NCI-H1694 (cell line): ENCODE results near the gene MISP3.
A peak's percentile ranks its signal among the peaks of the same experiment; 100 is the strongest.

ENCODE experiments used
- DNase-seq: peaks from one replicate; lab custom pipeline; 2025; lab: John Stamatoyannopoulos, UW

MISP3 gene

GRCh38 chr19:14080887-14081796 lies 8.6 kb downstream of the MISP3 start:
- peak; percentile 99 for DNase-seq

DNA sequence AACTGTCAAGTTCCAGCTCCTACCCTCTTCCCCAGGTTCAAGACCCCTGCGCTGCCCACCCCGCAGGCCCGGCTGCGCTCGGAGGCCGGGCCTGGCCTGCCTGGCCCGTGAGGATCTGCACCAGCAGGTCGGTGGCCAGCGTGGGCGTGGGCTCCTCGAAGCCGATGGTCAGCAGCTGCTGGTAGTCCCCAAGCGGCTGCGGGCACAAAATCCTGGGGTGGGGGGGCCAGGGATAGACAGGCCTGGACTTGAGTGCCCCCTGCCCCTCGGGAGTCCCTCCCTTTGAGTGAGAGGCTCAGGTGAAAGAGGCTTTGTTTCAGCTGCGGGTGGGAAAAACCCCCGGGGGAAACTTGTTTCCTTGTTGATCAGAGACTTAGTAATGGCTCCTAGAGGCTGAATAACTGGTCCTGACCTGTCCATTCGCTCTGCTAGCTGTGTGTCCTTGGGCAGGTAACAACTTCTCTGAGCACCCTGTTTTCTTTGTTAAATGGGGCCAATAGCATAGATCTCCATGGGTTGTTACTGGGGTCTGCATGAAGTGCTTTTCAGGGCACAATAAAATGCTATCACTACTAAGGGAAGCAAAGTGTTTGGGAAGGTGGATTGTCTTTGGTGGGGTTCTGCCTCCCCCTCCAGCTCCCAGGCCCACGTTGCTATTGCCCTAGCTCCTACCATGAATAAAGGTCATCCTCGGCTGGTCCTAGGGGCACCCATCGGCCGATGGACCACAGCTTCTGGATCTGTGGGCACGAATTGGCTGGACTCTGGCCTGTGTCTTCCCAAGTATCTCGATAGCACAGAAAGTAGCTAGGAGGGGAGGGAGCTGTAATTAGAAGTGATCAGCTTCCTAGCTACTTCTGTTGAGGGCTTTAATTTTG lies 9.4 kb downstream of the MISP3 start:
- no peak for DNase-seq

DNA sequence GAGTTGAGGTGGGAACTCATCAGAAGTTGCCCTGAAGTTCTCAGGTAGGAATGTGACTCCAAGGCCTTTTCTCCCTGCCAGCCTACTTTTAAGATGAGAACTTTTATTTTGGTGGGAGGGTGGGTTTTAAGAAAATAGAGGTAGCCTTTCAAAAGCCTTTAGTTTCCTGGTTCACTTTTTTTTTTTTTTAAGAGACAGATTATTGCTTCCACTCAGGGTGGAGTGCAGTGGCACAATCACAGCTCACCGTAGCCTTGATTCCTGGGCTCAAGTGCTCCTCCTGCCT lies 10.0 kb downstream of the MISP3 start:
- DNase-seq: no peak

- DNase-seq: no peak
Measured at GRCh38 chr19:14085309-14085995, 12.9 kb downstream of the MISP3 start, which contains the start of gene C19orf67. Gene C19orf67, minus strand, starts transcription at chr19:14085783. Its CDS starts 156 bp downstream, at chr19:14085627.

DNA sequence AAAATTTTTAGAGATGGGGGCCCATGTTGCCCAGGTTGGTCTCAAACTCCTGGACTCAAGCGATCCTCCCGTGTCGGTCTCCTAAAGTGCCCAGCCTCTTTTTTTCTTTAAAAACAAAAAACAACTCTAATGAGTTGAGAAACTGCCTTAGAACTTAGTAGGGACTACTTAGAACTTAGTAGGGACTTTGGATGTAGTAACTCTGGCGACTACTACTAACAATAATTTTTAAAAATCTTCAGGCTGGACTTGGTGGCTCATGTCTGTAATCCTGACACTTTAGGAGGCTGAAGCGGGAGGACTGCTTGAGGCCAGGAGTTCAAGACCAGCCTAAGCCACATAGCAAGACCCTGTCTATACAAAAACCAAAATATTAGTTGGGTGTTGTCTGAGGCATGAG lies 13.5 kb downstream of the MISP3 start:
- no peak for DNase-seq

GRCh38 chr19:14088634-14089411 lies 16.2 kb downstream of the MISP3 start:
- no peak for DNase-seq

GRCh38 chr19:14089412-14089661 lies 16.8 kb downstream of the MISP3 start:
- DNase-seq: peak; percentile 11

- no peak for DNase-seq
Measured at GRCh38 chr19:14089662-14090508, 17.3 kb downstream of the MISP3 start.

DNA sequence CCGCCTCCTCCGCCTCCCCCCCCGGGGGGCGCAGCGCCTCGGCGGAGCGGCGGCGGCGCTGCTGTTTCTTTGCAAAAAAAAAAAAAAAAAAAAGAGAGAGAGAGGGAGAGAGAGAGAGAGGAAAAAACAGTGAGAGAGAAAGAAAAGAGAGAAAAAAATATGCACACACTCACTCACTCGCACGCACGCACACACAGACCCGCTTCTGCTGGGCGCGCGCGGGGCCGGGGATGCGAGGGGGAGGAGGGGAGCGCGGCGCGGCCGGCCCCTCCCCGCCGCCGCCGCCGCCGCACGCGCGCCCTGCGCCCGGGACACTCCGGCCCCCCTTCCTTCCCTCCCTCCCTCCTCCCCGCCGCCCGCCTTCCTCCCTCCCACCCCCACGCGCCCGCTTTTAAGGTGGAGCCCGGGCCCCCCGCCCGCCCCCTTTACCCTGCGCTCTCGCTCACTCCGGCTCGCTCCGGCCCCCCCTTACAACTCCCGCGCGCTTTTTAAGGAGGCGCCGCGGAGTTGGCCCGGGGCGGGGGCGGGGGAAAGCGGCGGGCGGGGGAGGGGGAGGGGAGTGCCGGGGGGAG lies 18.0 kb downstream of the MISP3 start, which contains the start of gene SAMD1:
TSS of gene SAMD1 (minus strand) at position 243 of the 572 bp plus-strand sequence.
- DNase-seq: peak; percentile 60

DNA sequence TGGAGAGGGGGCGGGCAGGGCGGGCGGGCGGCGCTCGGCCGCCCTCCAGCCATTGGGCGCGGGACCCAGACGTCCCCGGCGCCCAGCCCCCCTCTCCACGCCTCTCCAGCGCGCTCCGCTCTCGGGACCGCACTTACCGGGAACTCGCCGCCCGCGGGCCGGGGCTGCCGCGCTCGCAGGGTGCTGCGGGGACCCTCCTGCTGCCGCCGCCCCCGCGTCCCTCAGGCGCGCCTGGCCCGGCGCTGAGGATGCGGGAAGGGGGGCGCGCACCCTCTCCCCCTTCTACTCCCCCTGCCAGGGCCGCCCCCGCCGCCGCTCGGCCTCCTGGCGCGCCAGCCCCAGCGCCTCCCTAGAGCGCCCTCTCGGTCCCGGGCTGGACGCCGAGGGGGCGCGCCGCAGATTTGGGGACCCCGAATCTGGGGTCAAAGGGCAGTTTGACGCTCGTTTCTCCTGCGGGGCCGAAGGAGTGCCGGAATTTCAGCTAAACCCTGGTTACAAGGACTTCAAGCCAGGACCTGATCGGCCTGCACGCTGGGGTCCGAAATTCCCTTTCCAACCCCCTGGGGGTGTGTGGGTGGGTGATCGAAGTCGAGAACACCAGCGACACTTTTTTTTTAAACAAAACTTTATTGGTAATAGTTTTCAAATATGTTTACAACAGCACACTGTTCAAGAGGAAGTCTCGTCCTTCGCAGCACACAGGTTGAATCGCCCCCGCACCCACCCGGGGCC lies 18.7 kb downstream of the MISP3 start:
- peak; percentile 23 for DNase-seq

GRCh38 chr19:14091813-14092462 lies 19.4 kb downstream of the MISP3 start:
- DNase-seq: no peak

DNA sequence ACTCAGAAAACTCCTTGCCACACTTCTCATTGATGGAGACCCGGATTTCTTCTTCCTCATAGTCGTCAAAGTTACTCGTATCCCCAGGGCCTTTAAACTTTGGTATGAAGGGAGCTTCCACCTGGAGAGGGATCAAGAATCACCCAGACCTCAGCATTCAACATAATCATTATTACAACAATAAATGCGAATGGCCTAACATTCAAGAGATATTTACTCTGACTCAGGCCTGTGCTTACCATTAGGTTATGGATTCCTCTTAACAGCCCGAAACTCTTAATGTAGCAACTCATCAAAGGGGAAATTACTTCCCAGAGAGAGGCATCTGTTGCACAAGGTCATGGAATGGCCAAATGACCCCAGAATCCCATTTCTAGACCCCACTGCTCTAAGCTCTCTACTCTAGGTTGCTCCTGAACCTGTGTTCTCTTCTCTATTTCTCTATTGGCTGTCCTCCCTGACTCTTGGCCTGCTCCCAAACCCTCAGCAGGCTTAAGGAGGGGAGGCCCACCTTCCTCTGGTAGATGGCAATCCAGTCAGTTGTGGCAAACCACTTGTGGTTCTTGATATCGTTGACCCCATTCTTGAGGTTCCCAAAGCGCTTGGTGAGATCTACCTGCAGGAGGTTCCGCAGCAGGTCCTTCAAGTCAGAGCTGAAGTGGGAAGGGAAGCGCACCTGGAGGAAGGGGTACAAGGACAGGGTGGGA lies 20.7 kb downstream of the MISP3 start:
- DNase-seq: no peak

DNA sequence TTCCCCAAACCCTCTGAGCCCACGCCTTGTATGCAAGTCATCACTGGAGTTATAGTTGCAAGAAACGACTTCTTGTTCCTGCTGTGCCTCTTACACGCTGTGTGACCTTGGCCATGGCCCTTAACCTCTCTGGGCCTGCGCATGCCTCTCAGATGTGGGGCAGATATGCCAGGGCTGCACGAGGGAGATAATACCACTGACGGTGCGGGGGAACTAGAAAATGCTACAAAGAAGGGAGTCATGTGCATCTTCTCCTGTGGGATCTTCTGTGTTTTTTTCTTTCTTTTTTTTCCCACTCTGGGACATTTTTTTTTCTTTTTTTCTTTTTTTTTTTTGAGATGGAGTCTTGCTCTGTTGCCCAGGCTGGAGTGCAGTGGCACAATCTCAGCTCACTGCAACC lies 22.3 kb downstream of the MISP3 start:
- DNase-seq: no peak

GRCh38 chr19:14096272-14096992 lies 23.8 kb downstream of the MISP3 start:
- no peak for DNase-seq

DNA sequence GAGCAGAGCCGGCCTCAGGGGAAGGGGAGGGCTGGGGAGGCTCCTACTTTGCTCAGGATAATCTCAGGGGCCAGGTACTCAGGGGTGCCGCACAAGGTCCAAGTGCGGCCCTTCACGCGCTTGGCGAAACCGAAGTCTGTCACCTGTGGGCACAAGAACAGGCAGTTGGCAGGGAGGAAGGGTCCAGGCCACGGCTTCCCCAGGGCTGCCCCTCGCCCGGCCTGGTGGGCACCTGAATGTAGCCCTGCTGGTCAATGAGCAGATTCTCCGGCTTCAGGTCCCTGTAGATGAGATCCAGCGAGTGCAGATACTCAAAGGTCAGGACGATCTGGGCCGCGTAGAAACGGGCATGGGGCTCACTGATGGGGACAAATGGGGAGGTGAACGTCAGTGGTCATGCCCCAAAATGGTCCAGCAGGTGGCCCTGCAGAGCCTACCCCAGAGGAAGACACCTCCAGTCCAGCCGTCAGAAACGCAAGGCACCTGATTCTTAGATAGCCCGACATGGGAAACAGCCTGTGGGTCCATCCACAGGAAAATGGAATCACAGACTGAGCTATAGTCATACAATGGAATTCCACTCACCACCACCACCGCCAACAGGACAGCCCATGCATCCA lies 25.1 kb downstream of the MISP3 start:
- DNase-seq: no peak

DNA sequence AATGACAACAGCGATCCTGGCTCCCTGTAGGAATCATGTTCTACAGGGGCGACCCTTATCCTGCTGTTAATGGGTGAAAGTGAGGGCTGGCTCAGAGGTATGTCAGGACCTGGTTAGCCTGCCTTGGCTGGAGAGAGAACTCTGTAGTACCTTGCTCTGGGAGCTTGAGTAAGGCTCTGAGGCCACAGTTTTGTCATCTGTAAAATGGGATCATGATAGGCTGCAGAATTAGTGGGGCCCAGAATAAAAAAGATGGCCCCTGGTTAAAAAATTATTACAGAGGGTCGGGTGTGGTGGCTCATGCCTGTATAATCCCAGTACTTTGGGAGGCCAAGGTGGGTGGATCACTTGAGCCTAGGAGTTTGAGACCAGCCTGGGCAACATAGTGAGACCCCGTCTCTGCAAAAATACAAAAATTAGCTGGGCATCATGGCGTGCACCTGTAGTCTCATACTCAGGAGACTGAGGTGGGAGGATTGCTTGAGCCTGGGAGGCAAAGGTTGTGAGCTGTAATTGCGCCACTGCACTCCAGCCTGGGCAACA lies 28.5 kb downstream of the MISP3 start:
- no peak for DNase-seq

DNA sequence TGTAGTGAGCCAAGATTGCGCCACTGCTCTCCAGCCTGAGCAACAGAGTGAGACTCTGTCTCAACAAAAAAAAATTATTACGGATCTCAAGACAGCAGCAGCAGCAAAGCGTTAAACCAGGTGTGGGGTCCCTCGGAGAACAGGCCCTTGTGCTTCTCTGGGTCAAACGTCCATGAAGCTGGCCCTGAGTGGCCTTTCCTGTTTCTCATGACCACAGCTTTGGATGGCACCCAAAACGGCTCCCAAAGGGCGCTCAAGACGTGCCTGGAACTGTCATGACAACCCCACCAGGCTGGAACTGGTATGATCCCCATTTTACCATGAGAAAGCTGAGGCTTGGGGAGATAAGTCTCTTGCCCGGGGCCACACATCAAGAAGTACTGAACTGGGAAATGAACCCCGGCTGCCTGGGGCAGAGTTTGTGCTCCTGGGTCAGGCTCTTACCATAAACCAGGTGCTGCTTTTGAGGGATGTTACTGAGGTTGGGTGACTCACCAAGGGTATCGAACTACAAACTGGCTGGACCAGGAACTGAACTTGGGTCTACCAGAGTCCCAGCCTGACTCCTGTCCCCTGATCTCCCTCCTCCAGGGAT lies 29.6 kb downstream of the MISP3 start:
- no peak for DNase-seq
